CD14-positive monocyte (primary cell): ENCODE measurements around the gene LMTK2. TPM values are rescaled to one million over a fixed set of nuclear protein-coding genes. Genes with fewer than 3 reads are reported as not detected.

Source experiments
- DNase-seq, 3 donors: peaks; one replicate each; pipeline ENCODE4 v3.0.0-alpha.2; 2011 to 2022
- H2AFZ ChIP-seq: 2 replicates; pipeline ENCODE4 v1.6.0; 2012; ENCODE audit warnings: mild to moderate bottlenecking, low read depth, low read length, inconsistent platforms; ENCODE audit not compliant: insufficient read depth, poor library complexity, severe bottlenecking
- H3K27ac ChIP-seq, 2 donors: 1 replicate in 1 of 2; 2 replicates in 1 of 2; pipeline ENCODE4 v1.5.1; 2012 to 2013; ENCODE audit warnings: low read length in 2 of 2, control low read depth in 1 of 2, inconsistent platforms in 1 of 2, low read depth in 1 of 2, mild to moderate bottlenecking in 1 of 2
- H3K27me3 ChIP-seq, 2 donors: one replicate each; pipeline versions ENCODE4 v1.6.0 to v1.6.1; 2011 to 2013; ENCODE audit warnings: low read length in 2 of 2; ENCODE audit not compliant: control insufficient read depth in 2 of 2, insufficient read depth in 2 of 2
- H3K36me3 ChIP-seq, 2 donors: replicated peaks in 1 of 2; 1 replicate in 1 of 2; 2 replicates in 1 of 2; pipeline versions ENCODE4 v1.5.1 to v1.6.1; 2012 to 2013; ENCODE audit warnings: low read length in 2 of 2, control low read depth in 1 of 2, inconsistent platforms in 1 of 2, mild to moderate bottlenecking in 1 of 2; ENCODE audit not compliant: insufficient read depth in 2 of 2, control insufficient read depth in 1 of 2
- H3K4me1 ChIP-seq, 2 donors: 1 replicate in 1 of 2; 2 replicates in 1 of 2; pipeline versions ENCODE4 v1.5.1 to v1.6.1; 2012 to 2013; ENCODE audit warnings: low read length in 2 of 2, control low read depth in 1 of 2, inconsistent platforms in 1 of 2, mild to moderate bottlenecking in 1 of 2, moderate library complexity in 1 of 2; ENCODE audit not compliant: insufficient read depth in 2 of 2, control insufficient read depth in 1 of 2
- H3K4me2 ChIP-seq: replicated peaks from 2 replicates; pipeline ENCODE3; 2012; ENCODE audit warnings: low read length, moderate library complexity, mild to moderate bottlenecking; ENCODE audit not compliant: poor library complexity, severe bottlenecking; ENCODE audit errors: extremely low read depth
- H3K4me3 ChIP-seq, 3 experiments: fragments of 200-600 bp in 1 of 3; sonication (generic) in 1 of 3; replicated peaks in 1 of 3; 1 replicate in 2 of 3; 2 replicates in 1 of 3; pipeline ENCODE4 v1.5.1; 2011 to 2013; ENCODE audit warnings: low read length in 3 of 3, mild to moderate bottlenecking in 3 of 3, control low read depth in 2 of 3, low read depth in 2 of 3, inconsistent platforms in 1 of 3, moderate library complexity in 1 of 3
- H3K79me2 ChIP-seq: 2 replicates; pipeline ENCODE4 v1.6.0; 2012; ENCODE audit warnings: mild to moderate bottlenecking, control low read depth, inconsistent platforms, low read length, moderate library complexity; ENCODE audit not compliant: insufficient read depth
- H3K9ac ChIP-seq: 2 replicates; pipeline ENCODE4 v1.6.0; 2017; ENCODE audit warnings: low read length, mild to moderate bottlenecking; ENCODE audit not compliant: insufficient read depth, poor library complexity, severe bottlenecking
- H3K9me3 ChIP-seq, 2 donors: replicated peaks in 1 of 2; 1 replicate in 1 of 2; 2 replicates in 1 of 2; pipeline versions ENCODE4 v1.5.1 to v1.6.1; 2012 to 2013; ENCODE audit warnings: low read length in 2 of 2, control low read depth in 1 of 2; ENCODE audit not compliant: control insufficient read depth in 1 of 2, insufficient read depth in 1 of 2
- H4K20me1 ChIP-seq: 2 replicates; pipeline ENCODE4 v1.6.0; 2012; ENCODE audit warnings: mild to moderate bottlenecking, low read length, control low read depth, moderate library complexity; ENCODE audit not compliant: insufficient read depth
- H3K27ac Mint-ChIP-seq, 7 donors: one replicate each; pipeline ENCODE4 v1.8.0; 2020; ENCODE audit warnings: mild to moderate bottlenecking in 7 of 7, mixed read lengths in 7 of 7, moderate library complexity in 6 of 7, inconsistent platforms in 2 of 7
- H3K27me3 Mint-ChIP-seq, 3 donors: one replicate each; pipeline ENCODE4 v1.8.0; 2021 to 2022; ENCODE audit warnings: low read depth in 3 of 3, mild to moderate bottlenecking in 3 of 3, mixed read lengths in 3 of 3, moderate library complexity in 3 of 3, inconsistent platforms in 1 of 3
- H3K36me3 Mint-ChIP-seq, 2 donors: one replicate each; pipeline ENCODE4 v1.8.0; 2020; ENCODE audit warnings: mixed read lengths in 2 of 2, inconsistent platforms in 1 of 2, mild to moderate bottlenecking in 1 of 2
- H3K4me1 Mint-ChIP-seq: one replicate; pipeline ENCODE4 v1.8.0; 2020; ENCODE audit warnings: mild to moderate bottlenecking, mixed read lengths
- H3K4me3 Mint-ChIP-seq, 2 donors: one replicate each; pipeline ENCODE4 v1.8.0; 2020; ENCODE audit warnings: mild to moderate bottlenecking in 2 of 2, mixed read lengths in 2 of 2, moderate library complexity in 1 of 2
- H3K9me3 Mint-ChIP-seq, 7 donors: one replicate each; pipeline ENCODE4 v1.8.0; 2020 to 2022; ENCODE audit warnings: mixed read lengths in 7 of 7, mild to moderate bottlenecking in 6 of 7, moderate library complexity in 6 of 7, inconsistent platforms in 2 of 7
- CTCF ChIP-seq: fragments of 200-600 bp; IDR thresholded peaks from one replicate; pipeline ENCODE4 v1.8.0; 2022; ENCODE audit warnings: antibody characterized with exemption, mild to moderate bottlenecking
- WGBS: methylation state at CpG from one replicate; pipeline ENCODE4 v1.1.5; 2013; ENCODE audit warnings: missing lambda C conversion rate; ENCODE audit not compliant: insufficient coverage; 5-methylcytosine and 5-hydroxymethylcytosine counted together
- intact Hi-C, 2 donors: fragments of 100-400 bp; cut with micrococcal nuclease; formaldehyde crosslinking; loops; one replicate each; pipeline versions ENCODE4 v1.15.0 to v1.15.1; 2023
- polyA plus RNA-seq, 3 donors: library from polyadenylated mRNA; depleted of rRNA in 1 of 3; unstranded in 2 of 3; stranded (reverse) in 1 of 3; fragments of 300-500 nt in 2 of 3; fragments of >200 nt in 1 of 3; fragmentation: Illumina TruSeq in 2 of 3; gene quantifications; 1 replicate in 2 of 3; 2 replicates in 1 of 3; pipeline ENCODE4 v1.2.3, GENCODE V29; 2012 to 2021

Gene LMTK2
- polyA plus RNA-seq, 3 donors, result 1.7 to 9.2 (median 1.8) TPM

- H3K27ac Mint-ChIP-seq, result no peak overlapping the region
Observed at GRCh38 chr7:98204670-98205069, 98.0 kb downstream of the LMTK2 start.

GRCh38 chr7:98205162-98205845, 98.6 kb downstream of the LMTK2 start:
- Mint-ChIP-seq H3K27me3 (peaks cover 23 to 40% (median 23%) of the 10 kb centered on the region in 3 donors), H3K4me1 (peaks cover 12% of the 10 kb centered on the region), H3K4me3 (no peak overlapping the region), H3K27ac (no peak overlapping the region), H3K36me3 (peaks cover 65 to 76% of the 10 kb centered on the region in 2 donors), H3K9me3 (peaks cover 0 to 10% (median 5%) of the 10 kb centered on the region in 7 donors)
- H3K9me3 ChIP-seq, result no peaks in the 10 kb centered on the region
- H3K27ac ChIP-seq, result no peak overlapping the region
- H3K36me3 ChIP-seq, result peaks cover 22 to 47% of the 10 kb centered on the region in 2 donors
- no peak overlapping the region for H3K4me3 ChIP-seq
- DNase-seq, result no peak
- H3K4me1 ChIP-seq, result peaks cover 14% of the 10 kb centered on the region in 2 donors
- no peak for TF ChIP-seq CTCF
- no peaks in the 10 kb centered on the region for H3K79me2 ChIP-seq
- H3K9ac ChIP-seq, result no peak overlapping the region
- H3K27me3 ChIP-seq, result peaks cover 0 to 21% of the 10 kb centered on the region in 2 donors
- intact Hi-C loops, result no loop called here
- H3K4me2 ChIP-seq, result no peak overlapping the region
- peaks cover 44% of the 10 kb centered on the region for H4K20me1 ChIP-seq
- no peak overlapping the region for H2AFZ ChIP-seq
- WGBS, result 97% methylated on average over 47 of the region's 47 CpGs

More at GRCh38 chr7:98204670-98205069, 98.0 kb downstream of the LMTK2 start:
- no peak for DNase-seq
- TF ChIP-seq CTCF, result no peak
- Histone ChIP-seq H3K9ac (no peak overlapping the region), H3K4me3 (no peak overlapping the region), H3K4me1 (peaks cover 14% of the 10 kb centered on the region in 2 donors), H3K79me2 (no peaks in the 10 kb centered on the region), H3K36me3 (peaks cover 22 to 47% of the 10 kb centered on the region in 2 donors), H3K27me3 (peaks cover 0 to 15% of the 10 kb centered on the region in 2 donors), H4K20me1 (peaks cover 49% of the 10 kb centered on the region), H2AFZ (no peak overlapping the region), H3K27ac (no peak overlapping the region), H3K4me2 (no peak overlapping the region), H3K9me3 (no peaks in the 10 kb centered on the region)
- peaks cover 12% of the 10 kb centered on the region for H3K4me1 Mint-ChIP-seq
- H3K36me3 Mint-ChIP-seq, result peaks cover 69 to 79% of the 10 kb centered on the region in 2 donors
- H3K4me3 Mint-ChIP-seq, result peak overlapping the region in 1 of 2 donors; percentile 42
- H3K27me3 Mint-ChIP-seq, result peaks cover 16 to 36% (median 17%) of the 10 kb centered on the region in 3 donors
- intact Hi-C loops, result no loop called here
- WGBS, result 98% methylated on average over 7 of the region's 11 CpGs
- peaks cover 0 to 8% (median 0%) of the 10 kb centered on the region in 7 donors for H3K9me3 Mint-ChIP-seq
